Fibroblast of lung (primary cell): Measurements from ENCODE around the gene GPR37L1. TPM values are rescaled to one million over a fixed set of nuclear protein-coding genes. Genes with fewer than 3 reads are reported as not detected.

ENCODE experiments used
- DNase-seq, 2 donors: peaks; one replicate each; pipeline versions ENCODE4 v3.0.0 to v3.0.0-alpha.2; 2010; ENCODE audit warnings: low read depth in 2 of 2
- H2AFZ ChIP-seq: 2 replicates; pipeline ENCODE4 v1.5.1; 2012; ENCODE audit warnings: low read length, control low read depth, inconsistent platforms
- H3K27ac ChIP-seq: 2 replicates; pipeline ENCODE4 v1.5.1; 2011; ENCODE audit warnings: low read length, control low read depth; ENCODE audit not compliant: insufficient read depth
- H3K27me3 ChIP-seq: 2 replicates; pipeline ENCODE4 v1.5.1; 2011; ENCODE audit warnings: mild to moderate bottlenecking, low read length; ENCODE audit not compliant: control insufficient read depth, insufficient read depth
- H3K36me3 ChIP-seq: 2 replicates; pipeline ENCODE4 v1.5.1; 2011; ENCODE audit warnings: low read length; ENCODE audit not compliant: control insufficient read depth, insufficient read depth
- H3K4me1 ChIP-seq: 2 replicates; pipeline ENCODE4 v1.5.1; 2011; ENCODE audit warnings: low read length; ENCODE audit not compliant: control insufficient read depth, insufficient read depth; ENCODE audit errors: extremely low read depth
- H3K4me2 ChIP-seq: 2 replicates; pipeline ENCODE4 v1.5.1; 2011; ENCODE audit warnings: low read length, control low read depth; ENCODE audit not compliant: insufficient read depth; ENCODE audit errors: extremely low read depth
- H3K4me3 ChIP-seq, 4 experiments: fragments of 200-600 bp in 1 of 4; sonication (generic) in 1 of 4; replicated peaks in 1 of 4; 2 replicates each; pipeline ENCODE4 v1.5.1; 2011 to 2016; ENCODE audit warnings: low read length in 4 of 4, low read depth in 3 of 4, mild to moderate bottlenecking in 3 of 4, control low read depth in 2 of 4, inconsistent platforms in 1 of 4, mixed read lengths in 1 of 4; ENCODE audit not compliant: insufficient read depth in 1 of 4; ENCODE audit errors: control extremely low read depth in 1 of 4
- H3K79me2 ChIP-seq: 2 replicates; pipeline ENCODE4 v1.5.1; 2012; ENCODE audit warnings: mild to moderate bottlenecking, low read length, inconsistent platforms; ENCODE audit not compliant: control insufficient read depth, insufficient read depth
- H3K9ac ChIP-seq: 2 replicates; pipeline ENCODE4 v1.5.1; 2011; ENCODE audit warnings: mild to moderate bottlenecking, low read length, control low read depth; ENCODE audit not compliant: insufficient read depth
- H3K9me3 ChIP-seq: 2 replicates; pipeline ENCODE4 v1.5.1; 2012; ENCODE audit warnings: low read depth, low read length; ENCODE audit not compliant: control insufficient read depth, insufficient read depth
- H4K20me1 ChIP-seq: 2 replicates; pipeline ENCODE4 v1.5.1; 2011; ENCODE audit warnings: low read length; ENCODE audit not compliant: control insufficient read depth, insufficient read depth; ENCODE audit errors: extremely low read depth
- CTCF ChIP-seq, 2 donors: IDR thresholded peaks in 1 of 2; conservative IDR thresholded peaks in 1 of 2; 1 replicate in 1 of 2; 2 replicates in 1 of 2; pipeline ENCODE4 v1.5.1; 2011 to 2012; ENCODE audit warnings: low read length in 2 of 2, control low read depth in 1 of 2, inconsistent platforms in 1 of 2, low read depth in 1 of 2, mild to moderate bottlenecking in 1 of 2
- EZH2 ChIP-seq: IDR thresholded peaks from 2 replicates; pipeline ENCODE4 v1.5.1; 2012; ENCODE audit warnings: low read length, control low read depth, mild to moderate bottlenecking; ENCODE audit errors: missing control alignments
- polyA plus RNA-seq, 2 donors: library from polyadenylated mRNA; depleted of rRNA in 1 of 2; stranded (reverse) in 1 of 2; unstranded in 1 of 2; fragments of >200 nt; gene quantifications; 2 replicates each; pipeline ENCODE4 v1.2.1, GENCODE V29; 2011 to 2012; ENCODE audit warnings: missing spikeins in 1 of 2
- total RNA-seq: library from RNA; depleted of rRNA; stranded (reverse); fragments of >200 nt; gene quantifications from 2 replicates; pipeline ENCODE4 v1.2.1, GENCODE V29; 2014

GPR37L1 gene
- total and polyA plus RNA-seq, 2 donors (not counting 1 experiment from before 2014, with no cell fraction given): not detected

GRCh38 chr1:202157945-202158344 is 35.2 kb downstream of the GPR37L1 start:
- TF ChIP-seq EZH2: no peak
- no peaks in the 10 kb centered on the region for H3K4me1 ChIP-seq
- H3K9ac ChIP-seq: no peak overlapping the region
- no peak overlapping the region for H3K4me2 ChIP-seq
- H4K20me1 ChIP-seq: no peaks in the 10 kb centered on the region
- no peak overlapping the region for H3K27ac ChIP-seq
- no peaks in the 10 kb centered on the region for H3K79me2 ChIP-seq
- H2AFZ ChIP-seq: no peak overlapping the region
- no peak for DNase-seq
- H3K36me3 ChIP-seq: no peaks in the 10 kb centered on the region
- H3K9me3 ChIP-seq: no peaks in the 10 kb centered on the region
- peaks cover 12% of the 10 kb centered on the region for H3K27me3 ChIP-seq
- H3K4me3 ChIP-seq: no peak overlapping the region

- H3K36me3 ChIP-seq: no peaks in the 10 kb centered on the region
- H3K9me3 ChIP-seq: no peaks in the 10 kb centered on the region
- TF ChIP-seq EZH2 (no peak), CTCF (conservative IDR thresholded peaks at IDR 0.05 in 1 of 2, IDR thresholded peaks at IDR 0.05 in 1 of 2; ENCODE audit: low read depth in 1 of 2, low read length in 2 of 2) (no peak)
- no peak overlapping the region for H3K27ac ChIP-seq
- H3K27me3 ChIP-seq: peaks cover 16% of the 10 kb centered on the region
- H4K20me1 ChIP-seq: no peaks in the 10 kb centered on the region
- H3K4me2 ChIP-seq: no peak overlapping the region
- H3K79me2 ChIP-seq: no peaks in the 10 kb centered on the region
- no peak overlapping the region for H2AFZ ChIP-seq
- H3K4me1 ChIP-seq: no peaks in the 10 kb centered on the region
- no peak overlapping the region for H3K9ac ChIP-seq
- DNase-seq: no peak
- no peak overlapping the region for H3K4me3 ChIP-seq
Measured at GRCh38 chr1:202158810-202159533, 36.3 kb downstream of the GPR37L1 start.

- Histone ChIP-seq H3K27me3 (peaks cover 15% of the 10 kb centered on the region), H3K79me2 (no peaks in the 10 kb centered on the region), H3K9me3 (no peaks in the 10 kb centered on the region), H3K4me2 (no peak overlapping the region), H3K4me1 (no peaks in the 10 kb centered on the region), H2AFZ (no peak overlapping the region), H3K9ac (no peak overlapping the region), H3K4me3 (no peak overlapping the region), H3K27ac (no peak overlapping the region), H3K36me3 (no peaks in the 10 kb centered on the region), H4K20me1 (no peaks in the 10 kb centered on the region)
- no peak for DNase-seq
- no peak for TF ChIP-seq CTCF (conservative IDR thresholded peaks at IDR 0.05 in 1 of 2, IDR thresholded peaks at IDR 0.05 in 1 of 2; ENCODE audit: low read depth in 1 of 2, low read length in 2 of 2)
- no peak for TF ChIP-seq EZH2
Measured at GRCh38 chr1:202159534-202160371, 37.0 kb downstream of the GPR37L1 start.
